Tibial artery (tissue), 4 donors: Measurements from ENCODE around the gene ANO7.

Experiments used
- DNase-seq, 2 donors: peaks; one replicate each; pipeline ENCODE4 v3.0.0-alpha.2; 2019
- H3K27ac ChIP-seq, 2 donors: fragments of 200-600 bp; sonication (generic) in 1 of 2; 1 replicate in 1 of 2; 2 replicates in 1 of 2; pipeline ENCODE4 v1.5.1; 2018 to 2019; ENCODE audit warnings: mild to moderate bottlenecking in 1 of 2
- H3K27me3 ChIP-seq, 2 donors: fragments of 200-600 bp; sonication (generic) in 1 of 2; one replicate each; pipeline versions ENCODE4 v1.5.1 to v1.6.0; 2016 to 2019
- H3K36me3 ChIP-seq, 3 donors: fragments of 200-600 bp; sonication (generic) in 2 of 3; one replicate each; pipeline ENCODE4 v1.5.1; 2016 to 2019; ENCODE audit warnings: mild to moderate bottlenecking in 2 of 3
- H3K4me1 ChIP-seq, 4 donors: fragments of 200-600 bp; sonication (generic) in 2 of 4; 1 replicate in 3 of 4; 2 replicates in 1 of 4; pipeline ENCODE4 v1.5.1; 2016 to 2019
- H3K4me3 ChIP-seq, 2 donors: fragments of 200-600 bp; sonication (generic) in 1 of 2; 1 replicate in 1 of 2; 2 replicates in 1 of 2; pipeline ENCODE4 v1.5.1; 2018 to 2019; ENCODE audit warnings: mild to moderate bottlenecking in 2 of 2
- H3K9me3 ChIP-seq, 3 donors: fragments of 200-600 bp; sonication (generic) in 1 of 3; one replicate each; pipeline ENCODE4 v1.5.1; 2016 to 2019
- CTCF ChIP-seq, 2 experiments: fragments of 200-600 bp in 1 of 2; fragments of 450-650 bp in 1 of 2; IDR thresholded peaks; one replicate each; pipeline ENCODE4 v1.5.1; 2017 to 2019; ENCODE audit warnings: antibody characterized with exemption in 2 of 2, mild to moderate bottlenecking in 1 of 2, moderate library complexity in 1 of 2
- intact Hi-C: fragments of 100-400 bp; cut with DNase I; formaldehyde crosslinking; loops from one replicate; pipeline ENCODE4 v1.15.0; 2023; ENCODE audit warnings: low total_unique reads

Gene ANO7

GRCh38 chr2:241201445-241202267, 13.2 kb downstream of the ANO7 start:
- TF ChIP-seq CTCF (IDR thresholded peaks at IDR 0.05) = no peak
- Histone ChIP-seq H3K9me3 (no peaks in the 10 kb centered on the region), H3K27ac (no peak overlapping the region), H3K4me1 (no peaks in the 10 kb centered on the region), H3K27me3 (no peaks in the 10 kb centered on the region), H3K36me3 (no peaks in the 10 kb centered on the region), H3K4me3 (no peak overlapping the region)
- intact Hi-C loops = loop anchor here (10.0 kb wide), 1 partner anchor 357 kb away; no protein-coding TSS in a partner anchor
- DNase-seq = no peak

- intact Hi-C loops = loop anchor here (10.0 kb wide), 1 partner anchor 357 kb away; no protein-coding TSS in a partner anchor
- H3K27me3 ChIP-seq = no peaks in the 10 kb centered on the region
- H3K36me3 ChIP-seq = no peaks in the 10 kb centered on the region
- TF ChIP-seq CTCF (IDR thresholded peaks at IDR 0.05) = no peak
- no peak overlapping the region for H3K4me3 ChIP-seq
- DNase-seq = no peak
- H3K27ac ChIP-seq = no peak overlapping the region
- H3K9me3 ChIP-seq = no peaks in the 10 kb centered on the region
- no peaks in the 10 kb centered on the region for H3K4me1 ChIP-seq
These were observed 13.8 kb downstream of the ANO7 start for GRCh38 chr2:241202268-241202585.

- intact Hi-C loops = loop anchor here (10.0 kb wide), 1 partner anchor 358 kb away; no protein-coding TSS in a partner anchor
- H3K27ac ChIP-seq = no peak overlapping the region
- no peaks in the 10 kb centered on the region for H3K27me3 ChIP-seq
- DNase-seq = no peak
- no peaks in the 10 kb centered on the region for H3K9me3 ChIP-seq
- H3K4me1 ChIP-seq = no peaks in the 10 kb centered on the region
- H3K36me3 ChIP-seq = no peaks in the 10 kb centered on the region
- TF ChIP-seq CTCF (IDR thresholded peaks at IDR 0.05) = no peak
- no peak overlapping the region for H3K4me3 ChIP-seq
These were observed 14.2 kb downstream of the ANO7 start for GRCh38 chr2:241202681-241203080.

GRCh38 chr2:241203218-241204009, 14.9 kb downstream of the ANO7 start:
- no peaks in the 10 kb centered on the region for H3K36me3 ChIP-seq
- no peaks in the 10 kb centered on the region for H3K27me3 ChIP-seq
- no peaks in the 10 kb centered on the region for H3K4me1 ChIP-seq
- no peak for DNase-seq
- TF ChIP-seq CTCF (IDR thresholded peaks at IDR 0.05) = no peak
- no peak overlapping the region for H3K4me3 ChIP-seq
- intact Hi-C loops = loop anchor here (10.0 kb wide), 1 partner anchor 359 kb away; no protein-coding TSS in a partner anchor
- H3K9me3 ChIP-seq = no peaks in the 10 kb centered on the region
- no peak overlapping the region for H3K27ac ChIP-seq

GRCh38 chr2:241204010-241204384, 15.5 kb downstream of the ANO7 start:
- intact Hi-C loops = loop anchor here (10.0 kb wide), 1 partner anchor 359 kb away; no protein-coding TSS in a partner anchor
- no peaks in the 10 kb centered on the region for H3K36me3 ChIP-seq
- no peak overlapping the region for H3K27ac ChIP-seq
- H3K4me3 ChIP-seq = no peak overlapping the region
- H3K9me3 ChIP-seq = no peaks in the 10 kb centered on the region
- no peak for TF ChIP-seq CTCF (IDR thresholded peaks at IDR 0.05)
- H3K4me1 ChIP-seq = no peaks in the 10 kb centered on the region
- H3K27me3 ChIP-seq = no peaks in the 10 kb centered on the region
- DNase-seq = no peak
